ENCODE measurements around the gene CDH13.

CDH13 gene

DNA sequence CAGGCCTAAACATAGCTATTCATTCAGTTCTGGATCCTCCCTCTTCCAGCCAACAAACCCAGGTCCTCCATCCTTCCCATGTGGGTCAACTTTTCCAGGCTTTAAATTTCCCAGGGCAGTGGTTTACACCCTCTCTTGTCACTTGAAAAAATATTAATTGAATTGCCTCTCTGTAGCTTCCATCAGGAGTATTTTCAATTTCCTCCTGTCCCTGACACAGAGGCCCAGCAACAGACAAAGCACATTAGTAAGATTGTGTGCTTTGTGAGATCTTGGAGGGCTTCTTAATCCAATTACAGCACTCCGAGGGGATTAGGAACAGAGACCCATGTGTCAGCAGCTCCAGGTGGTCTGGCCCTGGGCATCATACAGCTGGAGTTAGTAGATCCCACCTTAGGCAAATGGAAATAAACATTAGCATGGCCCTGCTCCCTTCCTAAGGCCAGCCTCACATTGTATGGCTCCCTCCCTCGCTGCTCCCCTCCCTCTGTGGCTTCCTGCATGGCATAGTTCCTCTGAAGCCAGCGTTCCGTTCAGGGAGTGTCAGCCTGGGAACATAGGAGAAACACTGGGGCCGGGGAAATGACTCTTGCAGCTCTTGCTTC lies 1048.3 kb downstream of the CDH13 start:
- H3K9me2 ChIP-seq (replicated peaks; ENCODE audit: control insufficient read depth, low read length) = no peaks in the 10 kb centered on the region
- TF ChIP-seq, protein P1, sequence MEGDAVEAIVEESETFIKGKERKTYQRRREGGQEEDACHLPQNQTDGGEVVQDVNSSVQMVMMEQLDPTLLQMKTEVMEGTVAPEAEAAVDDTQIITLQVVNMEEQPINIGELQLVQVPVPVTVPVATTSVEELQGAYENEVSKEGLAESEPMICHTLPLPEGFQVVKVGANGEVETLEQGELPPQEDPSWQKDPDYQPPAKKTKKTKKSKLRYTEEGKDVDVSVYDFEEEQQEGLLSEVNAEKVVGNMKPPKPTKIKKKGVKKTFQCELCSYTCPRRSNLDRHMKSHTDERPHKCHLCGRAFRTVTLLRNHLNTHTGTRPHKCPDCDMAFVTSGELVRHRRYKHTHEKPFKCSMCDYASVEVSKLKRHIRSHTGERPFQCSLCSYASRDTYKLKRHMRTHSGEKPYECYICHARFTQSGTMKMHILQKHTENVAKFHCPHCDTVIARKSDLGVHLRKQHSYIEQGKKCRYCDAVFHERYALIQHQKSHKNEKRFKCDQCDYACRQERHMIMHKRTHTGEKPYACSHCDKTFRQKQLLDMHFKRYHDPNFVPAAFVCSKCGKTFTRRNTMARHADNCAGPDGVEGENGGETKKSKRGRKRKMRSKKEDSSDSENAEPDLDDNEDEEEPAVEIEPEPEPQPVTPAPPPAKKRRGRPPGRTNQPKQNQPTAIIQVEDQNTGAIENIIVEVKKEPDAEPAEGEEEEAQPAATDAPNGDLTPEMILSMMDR (IDR thresholded peaks at IDR 0.05; ENCODE audit: low read depth, low read length, poor library complexity, severe bottlenecking) = no peak
- TF ChIP-seq EZH2phosphoT487 (IDR thresholded peaks at IDR 0.05; ENCODE audit: borderline replicate concordance, low read length) = no peak
- no peak overlapping the region for H3K27ac ChIP-seq (ENCODE audit: low read depth, low read length)
- H3K36me3 ChIP-seq (ENCODE audit: control insufficient read depth, low read length) = no peaks in the 10 kb centered on the region
- H3F3A ChIP-seq (ENCODE audit: control insufficient read depth, insufficient read depth) = no peaks in the 10 kb centered on the region
- no peaks in the 10 kb centered on the region for H4K20me1 ChIP-seq (ENCODE audit: control insufficient read depth, insufficient read depth, low read depth, low read length)
- H3K27me3 ChIP-seq (ENCODE audit: control insufficient read depth, low read length) = no peaks in the 10 kb centered on the region
- H3K4me1 ChIP-seq (ENCODE audit: control insufficient read depth, low read length) = no peaks in the 10 kb centered on the region
- no peak overlapping the region for H3K4me2 ChIP-seq (ENCODE audit: low read length)
- no peaks in the 10 kb centered on the region for H3K9me3 ChIP-seq (ENCODE audit: control insufficient read depth, insufficient read depth, low read length)
- no peaks in the 10 kb centered on the region for H3K79me2 ChIP-seq (ENCODE audit: control insufficient read depth, low read length)
- no peak overlapping the region for H3K4me3 ChIP-seq (ENCODE audit: low read length)

GRCh38 chr16:83676086-83676485 lies 1049.3 kb downstream of the CDH13 start:
- no peaks in the 10 kb centered on the region for H4K20me1 ChIP-seq (ENCODE audit: control insufficient read depth, insufficient read depth, low read depth, low read length)
- no peak overlapping the region for H3K4me3 ChIP-seq (ENCODE audit: low read length)
- H3K36me3 ChIP-seq (ENCODE audit: control insufficient read depth, low read length) = no peaks in the 10 kb centered on the region
- TF ChIP-seq, protein P1 (IDR thresholded peaks at IDR 0.05; ENCODE audit: low read depth, low read length, poor library complexity, severe bottlenecking) = no peak
- no peak for TF ChIP-seq EZH2phosphoT487 (IDR thresholded peaks at IDR 0.05; ENCODE audit: borderline replicate concordance, low read length)
- no peak overlapping the region for H3K4me2 ChIP-seq (ENCODE audit: low read length)
- H3K79me2 ChIP-seq (ENCODE audit: control insufficient read depth, low read length) = no peaks in the 10 kb centered on the region
- no peaks in the 10 kb centered on the region for H3K4me1 ChIP-seq (ENCODE audit: control insufficient read depth, low read length)
- no peaks in the 10 kb centered on the region for H3K9me3 ChIP-seq (ENCODE audit: control insufficient read depth, insufficient read depth, low read length)
- H3K27ac ChIP-seq (ENCODE audit: low read depth, low read length) = no peak overlapping the region
- no peaks in the 10 kb centered on the region for H3K27me3 ChIP-seq (ENCODE audit: control insufficient read depth, low read length)
- no peaks in the 10 kb centered on the region for H3F3A ChIP-seq (ENCODE audit: control insufficient read depth, insufficient read depth)
- no peaks in the 10 kb centered on the region for H3K9me2 ChIP-seq (replicated peaks; ENCODE audit: control insufficient read depth, low read length)

DNA sequence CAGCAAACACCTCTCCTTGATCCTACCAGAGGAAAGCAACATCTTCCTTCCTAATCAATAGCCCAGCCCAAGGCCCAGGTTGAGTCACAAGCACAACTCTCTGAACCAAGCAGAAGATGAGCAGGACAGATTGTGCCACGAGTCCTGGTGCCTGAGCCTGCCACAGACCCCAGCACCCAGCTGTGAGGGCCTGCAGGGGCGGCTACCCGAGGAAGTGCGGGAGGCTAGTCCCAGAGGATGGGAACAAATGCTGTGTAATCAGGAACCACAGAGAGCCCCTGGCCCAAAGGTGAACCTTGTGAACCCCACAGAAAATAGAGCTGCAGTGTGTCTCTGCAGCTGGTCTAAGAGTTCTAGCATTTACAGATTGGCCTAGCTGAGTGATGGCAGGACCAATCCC lies 1054.2 kb downstream of the CDH13 start:
- H3F3A ChIP-seq (ENCODE audit: control insufficient read depth, insufficient read depth) = no peaks in the 10 kb centered on the region
- no peaks in the 10 kb centered on the region for H3K9me3 ChIP-seq (ENCODE audit: control insufficient read depth, insufficient read depth, low read length)
- H3K9me2 ChIP-seq (replicated peaks; ENCODE audit: control insufficient read depth, low read length) = no peaks in the 10 kb centered on the region
- no peaks in the 10 kb centered on the region for H4K20me1 ChIP-seq (ENCODE audit: control insufficient read depth, insufficient read depth, low read depth, low read length)
- no peaks in the 10 kb centered on the region for H3K4me1 ChIP-seq (ENCODE audit: control insufficient read depth, low read length)
- no peaks in the 10 kb centered on the region for H3K79me2 ChIP-seq (ENCODE audit: control insufficient read depth, low read length)
- H3K4me2 ChIP-seq (ENCODE audit: low read length) = no peak overlapping the region
- H3K27me3 ChIP-seq (ENCODE audit: control insufficient read depth, low read length) = no peaks in the 10 kb centered on the region
- H3K4me3 ChIP-seq (ENCODE audit: low read length) = no peak overlapping the region
- H3K27ac ChIP-seq (ENCODE audit: low read depth, low read length) = no peak overlapping the region
- no peak for TF ChIP-seq EZH2phosphoT487 (IDR thresholded peaks at IDR 0.05; ENCODE audit: borderline replicate concordance, low read length)
- TF ChIP-seq, protein P1 (IDR thresholded peaks at IDR 0.05; ENCODE audit: low read depth, low read length, poor library complexity, severe bottlenecking) = no peak
- H3K36me3 ChIP-seq (ENCODE audit: control insufficient read depth, low read length) = no peaks in the 10 kb centered on the region

Measured in DOHH2 (cell line).